PC-3 (cell line): ENCODE measurements around the gene TMC1. TPM values are rescaled to one million over a fixed set of nuclear protein-coding genes. Genes with fewer than 3 reads are reported as not detected.

ENCODE experiments used
- ATAC-seq: fragments of 200-7000 bp; cut with Tn5 transposase; 2 replicates; pipeline ENCODE4 v1.9.1; 2020; ENCODE audit warnings: mild to moderate bottlenecking, moderate library complexity
- BruUV-seq: library from RNA; stranded (reverse); fragments of 400-500 nt; replicated peaks from 2 replicates; lab custom pipeline; 2021; lab: Mats Ljungman, UMichigan
- CTCF ChIA-PET: fragments of 300-600 bp; sonication (Branson Sonifier 250); formaldehyde crosslinking; loops from one replicate; lab custom pipeline; 2022; ENCODE audit warnings: antibody characterized with exemption; lab: Charles Lee
- POLR2A ChIA-PET: fragments of 300-600 bp; sonication (Branson Sonifier 250); formaldehyde crosslinking; loops from one replicate; lab custom pipeline; 2022; ENCODE audit warnings: antibody characterized with exemption; ENCODE audit not compliant: unreplicated experiment; lab: Charles Lee
- DNase-seq: peaks from one replicate; pipeline ENCODE4 v3.0.0-alpha.2; 2015
- H2AFZ ChIP-seq: fragments of 300-600 bp; sonication (generic); 2 replicates; pipeline ENCODE4 v1.6.0; 2016; ENCODE audit warnings: antibody characterized with exemption, low read length
- H3F3A ChIP-seq: fragments of 300-600 bp; sonication (generic); one replicate; pipeline ENCODE4 v1.6.0; 2017; ENCODE audit warnings: antibody characterized with exemption, low read length, control low read depth, mild to moderate bottlenecking; ENCODE audit not compliant: unreplicated experiment
- H3K27ac ChIP-seq: fragments of 300-600 bp; sonication (generic); 2 replicates; pipeline ENCODE4 v1.5.1; 2016; ENCODE audit warnings: mild to moderate bottlenecking, low read length
- H3K27me3 ChIP-seq: fragments of 300-600 bp; sonication (generic); 2 replicates; pipeline ENCODE4 v1.6.1; 2016; ENCODE audit warnings: low read length, mixed read lengths
- H3K36me3 ChIP-seq: fragments of 300-600 bp; sonication (generic); 2 replicates; pipeline ENCODE4 v1.6.1; 2016; ENCODE audit warnings: low read depth, mixed run types, low read length, mixed read lengths
- H3K4me1 ChIP-seq: fragments of 300-600 bp; sonication (generic); 2 replicates; pipeline ENCODE4 v1.5.1; 2016; ENCODE audit warnings: low read length; ENCODE audit not compliant: insufficient read depth
- H3K4me2 ChIP-seq: fragments of 300-600 bp; sonication (generic); 2 replicates; pipeline ENCODE4 v1.6.0; 2016; ENCODE audit warnings: low read length
- H3K4me3 ChIP-seq: fragments of 300-600 bp; sonication (generic); 2 replicates; pipeline ENCODE4 v1.5.1; 2016; ENCODE audit warnings: mild to moderate bottlenecking, low read length, mixed read lengths
- H3K79me2 ChIP-seq: fragments of 300-600 bp; sonication (generic); 2 replicates; pipeline ENCODE4 v1.6.1; 2017; ENCODE audit warnings: low read length, mixed read lengths
- H3K9ac ChIP-seq: fragments of 300-600 bp; sonication (generic); 2 replicates; pipeline ENCODE4 v1.6.0; 2016; ENCODE audit warnings: mild to moderate bottlenecking, low read length
- H3K9me2 ChIP-seq: fragments of 300-600 bp; sonication (generic); replicated peaks from 2 replicates; pipeline ENCODE4 v1.6.1; 2016; ENCODE audit warnings: mixed run types, low read length, mixed read lengths
- H3K9me3 ChIP-seq: fragments of 300-600 bp; sonication (generic); 2 replicates; pipeline ENCODE4 v1.6.1; 2016; ENCODE audit warnings: low read length, mixed read lengths
- H4K20me1 ChIP-seq: fragments of 300-600 bp; sonication (generic); 2 replicates; pipeline ENCODE4 v1.6.1; 2016; ENCODE audit warnings: low read length, mixed read lengths
- CTCF ChIP-seq: fragments of 300-600 bp; sonication (generic); conservative IDR thresholded peaks from 2 replicates; pipeline ENCODE4 v1.5.1; 2017; ENCODE audit warnings: antibody characterized with exemption, low read depth, mild to moderate bottlenecking, low read length
- EZH2 ChIP-seq: fragments of 300-600 bp; sonication (generic); IDR thresholded peaks from one replicate; pipeline ENCODE4 v1.6.1; 2017; ENCODE audit warnings: antibody characterized with exemption, mild to moderate bottlenecking, low read length; ENCODE audit not compliant: unreplicated experiment
- EZH2phosphoT487 ChIP-seq: fragments of 300-600 bp; sonication (generic); IDR thresholded peaks from 2 replicates; pipeline ENCODE4 v1.6.1; 2018; ENCODE audit warnings: mild to moderate bottlenecking, antibody characterized with exemption, low read length, borderline replicate concordance
- intact Hi-C: fragments of 100-400 bp; cut with micrococcal nuclease; formaldehyde crosslinking; loops from 2 replicates; pipeline ENCODE4 v1.9.0; 2023
- total RNA-seq: library from RNA; depleted of rRNA; stranded (reverse); fragments of >200 nt; gene quantifications from 2 replicates; pipeline ENCODE4 v1.2.3, GENCODE V29; 2014

The TMC1 gene
- total RNA-seq, 1 experiment from 2014 or later, result 0.15 TPM

- no peak overlapping the region for H3K4me2 ChIP-seq
Observed at GRCh38 chr9:72665421-72665820, 144.0 kb downstream of the TMC1 start.

GRCh38 chr9:72667181-72667580, 145.8 kb downstream of the TMC1 start:
- no peak overlapping the region for H3K4me2 ChIP-seq
- no peaks in the 10 kb centered on the region for H3K36me3 ChIP-seq
- DNase-seq (no peak), ATAC-seq (no peak)
- no peak overlapping the region for H3K4me3 ChIP-seq
- CTCF ChIA-PET, result no interaction called here
- H3K9me2 ChIP-seq, result no peaks in the 10 kb centered on the region
- H3F3A ChIP-seq, result no peaks in the 10 kb centered on the region
- TF ChIP-seq EZH2phosphoT487, result no peak
- TF ChIP-seq CTCF, result no peak
- TF ChIP-seq EZH2, result no peak
- POLR2A ChIA-PET, result no interaction called here
- no peak overlapping the region for H3K27ac ChIP-seq
- no peak overlapping the region for H3K9ac ChIP-seq
- intact Hi-C loops, result loop anchor here (10.0 kb wide), 1 partner anchor 78 kb away; no protein-coding TSS in a partner anchor
- no peak overlapping the region for H2AFZ ChIP-seq
- no peaks in the 10 kb centered on the region for H3K4me1 ChIP-seq
- no TSS peak for BruUV-seq
- no peaks in the 10 kb centered on the region for H3K79me2 ChIP-seq
- H3K27me3 ChIP-seq, result peaks cover 18% of the 10 kb centered on the region
- no peaks in the 10 kb centered on the region for H4K20me1 ChIP-seq
- no peaks in the 10 kb centered on the region for H3K9me3 ChIP-seq

More at GRCh38 chr9:72665421-72665820, 144.0 kb downstream of the TMC1 start:
- Histone ChIP-seq H2AFZ (no peak overlapping the region), H3K9ac (no peak overlapping the region), H3F3A (no peaks in the 10 kb centered on the region), H3K4me3 (no peak overlapping the region), H4K20me1 (no peaks in the 10 kb centered on the region), H3K79me2 (no peaks in the 10 kb centered on the region), H3K36me3 (no peaks in the 10 kb centered on the region), H3K9me3 (no peaks in the 10 kb centered on the region), H3K27ac (no peak overlapping the region), H3K27me3 (peaks cover 18% of the 10 kb centered on the region), H3K9me2 (no peaks in the 10 kb centered on the region), H3K4me1 (no peaks in the 10 kb centered on the region)
- DNase-seq, result peak; percentile 19
- BruUV-seq, result no TSS peak
- intact Hi-C loops, result loop anchor here (10.0 kb wide), 1 partner anchor 79 kb away; no protein-coding TSS in a partner anchor
- no peak for TF ChIP-seq EZH2phosphoT487
- TF ChIP-seq EZH2, result no peak
- no peak for TF ChIP-seq CTCF
- ChIA-PET POLR2A (no interaction called here), CTCF (no interaction called here)
- ATAC-seq, result no peak

GRCh38 chr9:72674961-72675360, 153.6 kb downstream of the TMC1 start:
- no peaks in the 10 kb centered on the region for H3K9me2 ChIP-seq
- BruUV-seq, result no TSS peak
- no peaks in the 10 kb centered on the region for H3K79me2 ChIP-seq
- DNase-seq (no peak), ATAC-seq (no peak)
- H3K4me2 ChIP-seq, result no peak overlapping the region
- H3K4me3 ChIP-seq, result no peak overlapping the region
- no peak overlapping the region for H3K27ac ChIP-seq
- H3F3A ChIP-seq, result no peaks in the 10 kb centered on the region
- 0 out of 2 replicates have a peak, but pooled peaks cover 3% of the 10 kb centered on the region for H3K27me3 ChIP-seq
- H4K20me1 ChIP-seq, result no peaks in the 10 kb centered on the region
- POLR2A ChIA-PET, result no interaction called here
- no peak overlapping the region for H2AFZ ChIP-seq
- TF ChIP-seq EZH2 (no peak), CTCF (no peak)
- intact Hi-C loops, result loop anchor here (10.0 kb wide), 2 partner anchors 60 to 390 kb away; no protein-coding TSS in a partner anchor
- H3K9ac ChIP-seq, result no peak overlapping the region
- no peaks in the 10 kb centered on the region for H3K9me3 ChIP-seq
- CTCF ChIA-PET, result no interaction called here
- no peaks in the 10 kb centered on the region for H3K4me1 ChIP-seq
- no peaks in the 10 kb centered on the region for H3K36me3 ChIP-seq
